Esophagus muscularis mucosa (tissue), 4 donors: ENCODE results near the gene ZMIZ1.

Experiments
- EP300 ChIP-seq: sonication (generic); formaldehyde crosslinking; IDR thresholded peaks from one replicate; pipeline ENCODE4 v1.6.1; 2017; ENCODE audit warnings: antibody characterized with exemption
- POLR2A ChIP-seq: fragments of 450-650 bp; IDR thresholded peaks from one replicate; pipeline ENCODE4 v1.6.1; 2017; ENCODE audit warnings: antibody characterized with exemption, moderate library complexity, mild to moderate bottlenecking, low read depth
- POLR2AphosphoS5 ChIP-seq, 2 donors: sonication (generic); formaldehyde crosslinking; IDR thresholded peaks; one replicate each; pipeline ENCODE4 v1.6.1; 2017; ENCODE audit warnings: antibody characterized with exemption in 2 of 2
- TF ChIP-seq, protein P1 (sequence below), 3 experiments: fragments of 200-600 bp in 2 of 3; fragments of 450-650 bp in 1 of 3; sonication (generic) in 2 of 3; IDR thresholded peaks; one replicate each; pipeline ENCODE4 v1.5.1; 2017 to 2019; ENCODE audit warnings: antibody characterized with exemption in 3 of 3, mild to moderate bottlenecking in 2 of 3, moderate library complexity in 1 of 3

DNA sequence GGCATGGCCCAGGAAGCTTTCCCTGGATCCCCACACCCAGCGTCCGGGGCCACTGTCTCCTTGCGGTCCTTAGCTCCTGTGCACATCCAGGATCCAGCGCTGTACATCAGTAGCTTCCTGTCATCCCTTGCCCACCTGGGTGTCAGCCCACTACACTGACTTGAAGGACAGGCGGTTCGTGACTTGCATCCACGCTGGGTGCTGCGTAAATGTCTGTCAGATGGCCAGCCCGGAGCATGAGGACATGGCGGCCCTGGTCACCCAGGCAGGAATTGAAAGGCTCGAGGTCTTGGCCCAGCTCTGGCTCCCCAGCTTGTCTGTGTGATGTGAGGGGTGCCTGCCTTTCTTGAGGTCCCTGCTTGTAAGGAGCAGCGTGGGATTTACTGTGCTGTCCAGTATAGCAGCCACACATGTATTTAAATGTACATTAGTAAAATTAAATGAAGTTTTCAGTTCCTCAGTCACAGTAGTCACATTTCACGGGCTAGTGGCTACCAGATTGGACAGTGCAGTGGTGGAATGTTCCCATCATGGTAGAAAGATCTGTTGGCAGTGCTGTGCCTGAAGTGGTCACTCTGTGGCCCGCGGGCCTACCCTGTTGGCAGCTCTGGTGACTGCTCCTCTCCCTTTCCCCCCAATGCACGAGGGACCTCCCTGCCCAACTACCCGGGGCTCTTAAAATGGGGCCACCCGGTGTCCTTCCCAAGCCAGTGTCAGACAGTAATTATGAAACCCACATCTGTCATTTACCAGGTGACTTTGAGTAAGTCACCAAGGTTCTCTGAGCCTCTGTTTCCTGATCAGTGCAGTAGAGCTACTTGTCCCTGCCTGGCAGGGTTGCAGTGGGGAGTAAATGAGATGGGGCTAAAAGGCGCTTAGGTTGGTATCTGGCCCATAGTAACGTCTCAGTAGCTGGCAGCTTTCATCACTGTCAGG lies 180.7 kb downstream of the ZMIZ1 start:
- TF ChIP-seq, protein P1, sequence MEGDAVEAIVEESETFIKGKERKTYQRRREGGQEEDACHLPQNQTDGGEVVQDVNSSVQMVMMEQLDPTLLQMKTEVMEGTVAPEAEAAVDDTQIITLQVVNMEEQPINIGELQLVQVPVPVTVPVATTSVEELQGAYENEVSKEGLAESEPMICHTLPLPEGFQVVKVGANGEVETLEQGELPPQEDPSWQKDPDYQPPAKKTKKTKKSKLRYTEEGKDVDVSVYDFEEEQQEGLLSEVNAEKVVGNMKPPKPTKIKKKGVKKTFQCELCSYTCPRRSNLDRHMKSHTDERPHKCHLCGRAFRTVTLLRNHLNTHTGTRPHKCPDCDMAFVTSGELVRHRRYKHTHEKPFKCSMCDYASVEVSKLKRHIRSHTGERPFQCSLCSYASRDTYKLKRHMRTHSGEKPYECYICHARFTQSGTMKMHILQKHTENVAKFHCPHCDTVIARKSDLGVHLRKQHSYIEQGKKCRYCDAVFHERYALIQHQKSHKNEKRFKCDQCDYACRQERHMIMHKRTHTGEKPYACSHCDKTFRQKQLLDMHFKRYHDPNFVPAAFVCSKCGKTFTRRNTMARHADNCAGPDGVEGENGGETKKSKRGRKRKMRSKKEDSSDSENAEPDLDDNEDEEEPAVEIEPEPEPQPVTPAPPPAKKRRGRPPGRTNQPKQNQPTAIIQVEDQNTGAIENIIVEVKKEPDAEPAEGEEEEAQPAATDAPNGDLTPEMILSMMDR (IDR thresholded peaks at IDR 0.05), result no peak
- TF ChIP-seq POLR2A (no peak), EP300 (no peak), POLR2AphosphoS5 (IDR thresholded peaks at IDR 0.05) (no peak)
